Endothelial cell (in vitro differentiated cells): ENCODE measurements around the gene TFPT. TPM values are rescaled to one million over a fixed set of nuclear protein-coding genes. Genes with fewer than 3 reads are reported as not detected.

Experiments used
- DNase-seq: peaks from one replicate; pipeline ENCODE4 v3.0.0; 2021; ENCODE audit warnings: low spot score
- H3K27ac Mint-ChIP-seq: one replicate; pipeline ENCODE4 v1.8.0; 2021; ENCODE audit warnings: mixed read lengths, inconsistent platforms; ENCODE audit not compliant: unreplicated experiment
- H3K27me3 Mint-ChIP-seq: one replicate; pipeline ENCODE4 v1.8.0; 2021; ENCODE audit warnings: mild to moderate bottlenecking, moderate library complexity, mixed read lengths, inconsistent platforms; ENCODE audit not compliant: unreplicated experiment
- H3K36me3 Mint-ChIP-seq: one replicate; pipeline ENCODE4 v1.8.0; 2021; ENCODE audit warnings: mild to moderate bottlenecking, low read depth, mixed read lengths, inconsistent platforms; ENCODE audit not compliant: unreplicated experiment
- H3K4me1 Mint-ChIP-seq: one replicate; pipeline ENCODE4 v1.8.0; 2021; ENCODE audit warnings: mild to moderate bottlenecking, mixed read lengths, inconsistent platforms; ENCODE audit not compliant: unreplicated experiment
- H3K4me3 Mint-ChIP-seq: one replicate; pipeline ENCODE4 v1.8.0; 2021; ENCODE audit warnings: mild to moderate bottlenecking, mixed read lengths, inconsistent platforms; ENCODE audit not compliant: unreplicated experiment
- H3K9me3 Mint-ChIP-seq: one replicate; pipeline ENCODE4 v1.8.0; 2021; ENCODE audit warnings: mixed read lengths, inconsistent platforms; ENCODE audit not compliant: unreplicated experiment
- total RNA-seq: library from RNA; stranded (reverse); fragmentation: NEBNext Ultra II Directional; extraction: Animal tissue kit (Norgen Biotek cat#: 25700); gene quantifications from one replicate; pipeline ENCODE4 v1.2.1, GENCODE V29; 2021; ENCODE audit not compliant: unreplicated experiment
- TF ChIP-seq, protein P1 (sequence below): fragments of 200-600 bp; sonication (generic); IDR thresholded peaks from one replicate; pipeline ENCODE4 v1.5.0; 2021; ENCODE audit warnings: antibody characterized with exemption; ENCODE audit not compliant: unreplicated experiment

Gene TFPT
- total RNA-seq, 1 donor from 2014 or later, result 24.8 TPM

GRCh38 chr19:54074851-54075250 lies 40.6 kb downstream of the TFPT start:
- DNase-seq, result no peak
- peaks cover 4% of the 10 kb centered on the region for H3K36me3 Mint-ChIP-seq
- H3K4me1 Mint-ChIP-seq, result no peaks in the 10 kb centered on the region

DNA sequence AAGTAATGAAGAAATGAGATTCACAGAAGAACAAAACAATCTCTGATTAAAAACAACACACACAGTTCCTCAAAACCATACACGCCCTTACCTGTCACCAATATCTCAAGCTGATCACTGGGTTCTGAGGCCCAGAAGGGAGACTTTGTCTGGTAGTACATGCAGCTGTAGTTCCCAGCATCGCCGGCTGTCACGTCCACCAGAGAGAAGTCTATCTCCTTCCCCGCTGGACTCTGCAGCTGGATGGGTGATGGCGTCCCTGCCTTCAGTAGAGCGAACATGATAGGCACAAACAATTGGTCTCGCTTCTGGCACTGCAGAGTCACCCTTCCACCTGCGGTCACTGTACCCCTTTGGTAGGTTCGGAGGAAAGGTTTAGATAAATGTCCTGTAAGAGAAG lies 41.6 kb downstream of the TFPT start:
- Mint-ChIP-seq H3K27ac (no peak overlapping the region), H3K27me3 (peaks cover 6% of the 10 kb centered on the region), H3K9me3 (no peaks in the 10 kb centered on the region), H3K4me3 (no peak overlapping the region), H3K4me1 (no peaks in the 10 kb centered on the region), H3K36me3 (peaks cover 6% of the 10 kb centered on the region)
- DNase-seq, result no peak
- TF ChIP-seq, protein P1, sequence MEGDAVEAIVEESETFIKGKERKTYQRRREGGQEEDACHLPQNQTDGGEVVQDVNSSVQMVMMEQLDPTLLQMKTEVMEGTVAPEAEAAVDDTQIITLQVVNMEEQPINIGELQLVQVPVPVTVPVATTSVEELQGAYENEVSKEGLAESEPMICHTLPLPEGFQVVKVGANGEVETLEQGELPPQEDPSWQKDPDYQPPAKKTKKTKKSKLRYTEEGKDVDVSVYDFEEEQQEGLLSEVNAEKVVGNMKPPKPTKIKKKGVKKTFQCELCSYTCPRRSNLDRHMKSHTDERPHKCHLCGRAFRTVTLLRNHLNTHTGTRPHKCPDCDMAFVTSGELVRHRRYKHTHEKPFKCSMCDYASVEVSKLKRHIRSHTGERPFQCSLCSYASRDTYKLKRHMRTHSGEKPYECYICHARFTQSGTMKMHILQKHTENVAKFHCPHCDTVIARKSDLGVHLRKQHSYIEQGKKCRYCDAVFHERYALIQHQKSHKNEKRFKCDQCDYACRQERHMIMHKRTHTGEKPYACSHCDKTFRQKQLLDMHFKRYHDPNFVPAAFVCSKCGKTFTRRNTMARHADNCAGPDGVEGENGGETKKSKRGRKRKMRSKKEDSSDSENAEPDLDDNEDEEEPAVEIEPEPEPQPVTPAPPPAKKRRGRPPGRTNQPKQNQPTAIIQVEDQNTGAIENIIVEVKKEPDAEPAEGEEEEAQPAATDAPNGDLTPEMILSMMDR, result no peak

More at GRCh38 chr19:54074851-54075250, 40.6 kb downstream of the TFPT start:
- Mint-ChIP-seq H3K9me3 (no peaks in the 10 kb centered on the region), H3K27ac (no peak overlapping the region), H3K4me3 (peak overlapping the region; percentile 59), H3K27me3 (peaks cover 6% of the 10 kb centered on the region)
- TF ChIP-seq, protein P1, result no peak

GRCh38 chr19:54069470-54069869 lies 46.0 kb downstream of the TFPT start:
- Mint-ChIP-seq H3K4me1 (no peaks in the 10 kb centered on the region), H3K27ac (no peak overlapping the region), H3K4me3 (no peak overlapping the region), H3K9me3 (no peaks in the 10 kb centered on the region), H3K36me3 (peaks cover 3% of the 10 kb centered on the region), H3K27me3 (peaks cover 4% of the 10 kb centered on the region)
- DNase-seq, result no peak
- TF ChIP-seq, protein P1, result no peak

DNA sequence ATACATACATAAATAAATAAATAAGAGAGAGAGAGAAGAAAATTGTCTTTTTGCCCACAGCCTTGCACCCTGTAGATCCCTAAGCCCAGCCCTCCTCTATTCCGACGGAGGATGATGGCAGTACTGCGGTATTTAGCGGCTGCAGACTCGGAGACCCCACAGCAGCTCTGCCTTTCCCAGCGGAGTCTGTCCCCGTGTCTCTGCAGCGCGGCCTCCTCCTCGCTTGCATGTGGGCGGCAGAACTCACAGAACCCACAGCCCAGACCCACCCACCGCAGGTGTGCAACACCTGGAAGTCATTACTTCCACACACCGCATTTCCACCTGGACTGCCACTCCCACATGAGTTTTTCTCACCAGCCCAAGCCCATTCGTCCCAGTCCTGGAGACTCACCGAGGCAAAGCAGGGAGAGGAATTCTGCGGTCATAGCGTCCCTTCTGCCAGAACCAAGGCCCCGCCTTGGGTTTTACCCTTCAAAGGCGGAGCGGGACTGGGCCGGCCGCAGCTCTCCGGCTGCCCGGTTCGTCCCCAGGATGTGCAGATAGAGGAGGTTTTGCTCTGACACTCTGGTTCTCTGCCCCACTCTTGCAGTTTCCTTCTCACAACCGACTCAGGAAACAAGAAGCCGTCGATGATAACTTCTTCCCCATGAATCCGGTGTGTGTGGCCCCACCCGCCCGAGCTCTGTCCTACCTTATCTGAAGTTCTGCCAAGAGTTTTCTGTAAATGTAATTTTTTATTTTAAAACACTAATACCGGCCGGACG lies 51.9 kb downstream of the TFPT start, which contains the start of gene VSTM1:
Gene VSTM1, minus strand, starts transcription at position 548 of the 767 bp plus-strand sequence. Its CDS starts 120 bp downstream, at position 428.
- H3K27me3 Mint-ChIP-seq, result peaks cover 2% of the 10 kb centered on the region
- H3K27ac Mint-ChIP-seq, result no peak within 1 kb of the TSS
- TF ChIP-seq, protein P1, result no peak
- H3K4me1 Mint-ChIP-seq, result no peaks in the 10 kb centered on the region
- H3K36me3 Mint-ChIP-seq, result no peaks in the 10 kb centered on the region
- H3K9me3 Mint-ChIP-seq, result no peaks in the 10 kb centered on the region
- no peak for DNase-seq
- no peak within 1 kb of the TSS for H3K4me3 Mint-ChIP-seq

DNA sequence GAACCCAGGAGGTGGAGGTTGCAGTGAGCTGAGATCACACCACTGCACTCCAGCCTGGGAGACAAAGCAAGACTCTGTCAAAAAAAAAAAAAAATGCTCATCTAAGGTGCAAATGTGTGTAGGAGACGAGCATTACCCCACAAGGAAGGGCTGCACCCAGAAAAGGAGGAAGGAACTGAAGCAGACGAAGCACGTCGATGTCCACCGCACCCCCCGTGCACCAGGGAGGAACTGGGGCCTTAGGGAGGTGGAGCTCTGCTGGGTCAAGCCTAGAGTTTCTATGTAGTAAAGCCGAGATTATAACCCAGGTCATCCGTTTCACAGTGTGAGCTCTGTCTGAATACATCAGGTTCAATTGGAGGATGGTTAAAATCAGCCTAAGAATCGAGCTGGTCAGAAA lies 52.8 kb downstream of the TFPT start:
- Mint-ChIP-seq H3K4me3 (no peak overlapping the region), H3K27me3 (peaks cover 2% of the 10 kb centered on the region), H3K27ac (no peak overlapping the region), H3K4me1 (no peaks in the 10 kb centered on the region), H3K9me3 (no peaks in the 10 kb centered on the region), H3K36me3 (no peaks in the 10 kb centered on the region)
- TF ChIP-seq, protein P1, result no peak
- no peak for DNase-seq
